ENCODE results near the gene SKAP1. TPM values are rescaled to one million over a fixed set of nuclear protein-coding genes. Genes with fewer than 3 reads are reported as not detected.

Gene SKAP1
- total RNA-seq, 2 experiments from 2014 or later: 1.2 TPM; not detected in 1

DNA sequence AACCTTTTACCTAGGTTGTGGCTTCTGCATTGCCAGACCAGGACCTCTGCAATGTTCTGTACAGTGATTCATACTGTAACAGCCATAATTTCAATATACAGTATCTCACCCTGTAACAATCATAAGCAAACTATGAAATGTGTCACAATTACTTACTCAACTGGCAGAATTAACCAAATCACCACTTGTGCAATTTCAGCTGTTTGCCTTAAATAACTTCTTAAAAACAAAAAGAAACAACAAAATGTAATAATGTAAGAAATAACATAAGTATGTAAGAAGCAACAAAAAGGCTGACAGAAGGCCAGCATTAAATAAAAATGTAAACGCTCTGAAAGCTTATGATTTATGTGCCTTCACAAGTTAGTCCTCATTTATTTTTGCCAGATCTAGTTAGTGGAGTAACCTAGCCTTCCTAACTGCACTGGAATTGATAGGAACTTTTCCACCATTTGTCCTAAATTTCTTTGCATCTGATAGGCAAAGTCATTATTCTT lies 96.9 kb downstream of the SKAP1 start:
- no peaks in the 10 kb centered on the region for H4K20me1 ChIP-seq (ENCODE audit: insufficient read depth, low read length)
- intact Hi-C loops (cut with micrococcal nuclease; ENCODE audit: unreplicated experiment): no loop called here
- no peaks in the 10 kb centered on the region for H3K79me2 ChIP-seq (ENCODE audit: insufficient read depth, low read depth, low read length)
- no peak for DNase-seq (ENCODE audit: low spot score)
- no peak overlapping the region for H2AFZ ChIP-seq (ENCODE audit: low read length)
- no peak overlapping the region for H3K4me2 ChIP-seq (ENCODE audit: low read length)
- no peak overlapping the region for H3K4me3 ChIP-seq (ENCODE audit: low read depth, low read length, poor library complexity, severe bottlenecking)
- H3K36me3 ChIP-seq (ENCODE audit: insufficient read depth, low read length): no peaks in the 10 kb centered on the region
- BruUV-seq (replicated peaks): no TSS peak
- no peak overlapping the region for H3K27ac ChIP-seq (ENCODE audit: low read depth, low read length, poor library complexity, severe bottlenecking)
- no peaks in the 10 kb centered on the region for H3K4me1 ChIP-seq (ENCODE audit: insufficient read depth, low read length, poor library complexity, severe bottlenecking)
- no peaks in the 10 kb centered on the region for H3K9me2 ChIP-seq (ENCODE audit: insufficient read depth, low read length)
- ChIA-PET POLR2A (interaction anchor here (0.5 to 1.1 kb wide), 2 partner anchors 256 to 949 kb away, joined by 3 to 4 read pairs; no protein-coding TSS in a partner anchor), CTCF (ENCODE audit: unreplicated experiment) (interaction anchor here (0.9 kb wide), 1 partner anchor 74 kb away, joined by 3 read pairs; no protein-coding TSS in a partner anchor)
- H3K9me3 ChIP-seq (ENCODE audit: low read length): no peaks in the 10 kb centered on the region
- TF ChIP-seq, protein P1, sequence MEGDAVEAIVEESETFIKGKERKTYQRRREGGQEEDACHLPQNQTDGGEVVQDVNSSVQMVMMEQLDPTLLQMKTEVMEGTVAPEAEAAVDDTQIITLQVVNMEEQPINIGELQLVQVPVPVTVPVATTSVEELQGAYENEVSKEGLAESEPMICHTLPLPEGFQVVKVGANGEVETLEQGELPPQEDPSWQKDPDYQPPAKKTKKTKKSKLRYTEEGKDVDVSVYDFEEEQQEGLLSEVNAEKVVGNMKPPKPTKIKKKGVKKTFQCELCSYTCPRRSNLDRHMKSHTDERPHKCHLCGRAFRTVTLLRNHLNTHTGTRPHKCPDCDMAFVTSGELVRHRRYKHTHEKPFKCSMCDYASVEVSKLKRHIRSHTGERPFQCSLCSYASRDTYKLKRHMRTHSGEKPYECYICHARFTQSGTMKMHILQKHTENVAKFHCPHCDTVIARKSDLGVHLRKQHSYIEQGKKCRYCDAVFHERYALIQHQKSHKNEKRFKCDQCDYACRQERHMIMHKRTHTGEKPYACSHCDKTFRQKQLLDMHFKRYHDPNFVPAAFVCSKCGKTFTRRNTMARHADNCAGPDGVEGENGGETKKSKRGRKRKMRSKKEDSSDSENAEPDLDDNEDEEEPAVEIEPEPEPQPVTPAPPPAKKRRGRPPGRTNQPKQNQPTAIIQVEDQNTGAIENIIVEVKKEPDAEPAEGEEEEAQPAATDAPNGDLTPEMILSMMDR (conservative IDR thresholded peaks at IDR 0.05; ENCODE audit: low read length): no peak
- no peak for TF ChIP-seq EZH2phosphoT487 (IDR thresholded peaks at IDR 0.05; ENCODE audit: borderline replicate concordance, low read depth, low read length)

DNA sequence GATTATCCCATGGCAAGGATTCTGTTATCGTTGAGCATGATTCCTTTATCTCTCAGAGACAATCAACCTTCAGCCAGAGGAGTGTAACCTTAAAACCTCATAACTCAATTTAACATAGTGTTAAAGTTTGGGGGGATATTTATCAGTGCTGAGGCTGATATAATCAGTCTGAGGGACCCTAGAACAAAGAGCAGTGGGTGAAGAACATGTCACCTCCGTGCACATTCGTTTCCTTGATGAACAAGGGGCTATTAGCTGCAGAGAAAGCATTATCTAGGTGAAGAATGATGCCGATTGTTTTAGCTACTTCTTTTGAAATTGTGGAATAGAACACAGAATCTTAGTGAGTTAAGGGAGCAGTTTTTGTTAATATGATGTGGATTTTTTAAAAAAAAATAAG lies 99.1 kb downstream of the SKAP1 start:
- Histone ChIP-seq H4K20me1 (ENCODE audit: insufficient read depth, low read length) (no peaks in the 10 kb centered on the region), H3K79me2 (ENCODE audit: insufficient read depth, low read depth, low read length) (no peaks in the 10 kb centered on the region), H3K9me2 (ENCODE audit: insufficient read depth, low read length) (no peaks in the 10 kb centered on the region), H3K4me2 (ENCODE audit: low read length) (no peak overlapping the region), H3K27ac (ENCODE audit: low read depth, low read length, poor library complexity, severe bottlenecking) (no peak overlapping the region), H3K4me1 (ENCODE audit: insufficient read depth, low read length, poor library complexity, severe bottlenecking) (no peaks in the 10 kb centered on the region), H3K4me3 (ENCODE audit: low read depth, low read length, poor library complexity, severe bottlenecking) (no peak overlapping the region), H3K9me3 (ENCODE audit: low read length) (no peaks in the 10 kb centered on the region), H3K36me3 (ENCODE audit: insufficient read depth, low read length) (no peaks in the 10 kb centered on the region), H2AFZ (ENCODE audit: low read length) (no peak overlapping the region)
- DNase-seq (ENCODE audit: low spot score): no peak
- CTCF ChIA-PET (ENCODE audit: unreplicated experiment): no interaction called here
- intact Hi-C loops (cut with micrococcal nuclease; ENCODE audit: unreplicated experiment): no loop called here
- BruUV-seq (replicated peaks): no TSS peak
- POLR2A ChIA-PET: no interaction called here
- TF ChIP-seq, protein P1 (conservative IDR thresholded peaks at IDR 0.05; ENCODE audit: low read length): no peak
- no peak for TF ChIP-seq EZH2phosphoT487 (IDR thresholded peaks at IDR 0.05; ENCODE audit: borderline replicate concordance, low read depth, low read length)

DNA sequence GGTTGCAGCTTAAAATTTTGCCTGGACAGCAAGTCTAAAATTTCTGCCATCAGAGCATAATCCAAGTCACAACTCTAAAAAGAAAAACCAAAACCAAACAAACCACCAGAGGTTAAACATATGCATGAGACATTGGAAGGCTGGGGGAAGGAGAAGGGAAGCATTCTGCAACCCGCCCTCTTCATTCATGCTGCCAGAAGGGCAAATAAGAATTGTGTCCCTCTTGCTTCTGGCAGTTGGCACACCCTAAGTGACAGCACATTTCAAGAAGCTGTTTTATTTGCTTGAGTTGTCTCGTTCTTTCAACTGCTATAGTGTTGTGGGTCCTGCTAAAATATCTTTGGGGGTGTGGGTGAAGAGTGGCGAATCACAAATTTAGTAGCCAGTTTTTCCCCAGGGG lies 99.6 kb downstream of the SKAP1 start:
- intact Hi-C loops (cut with micrococcal nuclease; ENCODE audit: unreplicated experiment): no loop called here
- H3K9me3 ChIP-seq (ENCODE audit: low read length): no peaks in the 10 kb centered on the region
- no TSS peak for BruUV-seq (replicated peaks)
- CTCF ChIA-PET (ENCODE audit: unreplicated experiment): no interaction called here
- H3K36me3 ChIP-seq (ENCODE audit: insufficient read depth, low read length): no peaks in the 10 kb centered on the region
- DNase-seq (ENCODE audit: low spot score): no peak
- no peaks in the 10 kb centered on the region for H3K79me2 ChIP-seq (ENCODE audit: insufficient read depth, low read depth, low read length)
- H3K4me3 ChIP-seq (ENCODE audit: low read depth, low read length, poor library complexity, severe bottlenecking): no peak overlapping the region
- no peak overlapping the region for H2AFZ ChIP-seq (ENCODE audit: low read length)
- POLR2A ChIA-PET: no interaction called here
- no peaks in the 10 kb centered on the region for H3K4me1 ChIP-seq (ENCODE audit: insufficient read depth, low read length, poor library complexity, severe bottlenecking)
- H4K20me1 ChIP-seq (ENCODE audit: insufficient read depth, low read length): no peaks in the 10 kb centered on the region
- no peak overlapping the region for H3K27ac ChIP-seq (ENCODE audit: low read depth, low read length, poor library complexity, severe bottlenecking)
- TF ChIP-seq EZH2phosphoT487 (IDR thresholded peaks at IDR 0.05; ENCODE audit: borderline replicate concordance, low read depth, low read length): no peak
- TF ChIP-seq, protein P1 (conservative IDR thresholded peaks at IDR 0.05; ENCODE audit: low read length): no peak
- no peak overlapping the region for H3K4me2 ChIP-seq (ENCODE audit: low read length)
- H3K9me2 ChIP-seq (ENCODE audit: insufficient read depth, low read length): no peaks in the 10 kb centered on the region

All from OCI-LY7 (cell line).